ENCODE results near the gene RMND1.

RMND1 gene

GRCh38 chr6:151393410-151393809 lies 58.5 kb downstream of the RMND1 start:
- TF ChIP-seq SPI1 (IDR thresholded peaks at IDR 0.05; ENCODE audit: borderline replicate concordance, low read depth) (no peak), POLR2AphosphoS5 (IDR thresholded peaks at IDR 0.05; ENCODE audit: low read depth) (no peak), REST (IDR thresholded peaks at IDR 0.05; ENCODE audit: insufficient replicate concordance, low read depth) (no peak), GABPA (IDR thresholded peaks at IDR 0.05; ENCODE audit: low read depth) (no peak)
- H3K27ac ChIP-seq (replicated peaks), result no peak overlapping the region
- H3K27me3 ChIP-seq (ENCODE audit: insufficient read depth, poor library complexity, severe bottlenecking), result no peaks in the 10 kb centered on the region
- H3K4me3 ChIP-seq (replicated peaks; ENCODE audit: insufficient read depth, low read length), result no peak overlapping the region
- DNase-seq (ENCODE audit: low read depth in 1 of 2, low spot score in 1 of 2), result no peak

- no peak for TF ChIP-seq REST (IDR thresholded peaks at IDR 0.05; ENCODE audit: insufficient replicate concordance, low read depth)
- peak overlapping the region; percentile 93 for H3K27ac ChIP-seq (replicated peaks)
- H3K27me3 ChIP-seq (ENCODE audit: insufficient read depth, poor library complexity, severe bottlenecking), result no peaks in the 10 kb centered on the region
- peak overlapping the region; percentile 78 for H3K4me3 ChIP-seq (replicated peaks; ENCODE audit: insufficient read depth, low read length)
- no peak for DNase-seq (ENCODE audit: low read depth in 1 of 2, low spot score in 1 of 2)
These were observed 59.5 kb downstream of the RMND1 start for GRCh38 chr6:151392427-151392826.

- peak; percentile 34 to 64 for DNase-seq (ENCODE audit: low read depth in 1 of 2, low spot score in 1 of 2)
- Histone ChIP-seq H3K27me3 (ENCODE audit: insufficient read depth, poor library complexity, severe bottlenecking) (no peaks in the 10 kb centered on the region), H3K4me3 (replicated peaks; ENCODE audit: insufficient read depth, low read length) (peak within 1 kb of the TSS; percentile 78), H3K27ac (replicated peaks) (peak within 1 kb of the TSS; percentile 93)
- no peak; the same call in 1 of the 2 replicates for TF ChIP-seq POLR2AphosphoS5 (IDR thresholded peaks at IDR 0.05; ENCODE audit: low read depth)
- TF ChIP-seq CTCF (IDR thresholded peaks at IDR 0.05; ENCODE audit: insufficient read depth, low read length), result no peak
These were observed 60.2 kb downstream of the RMND1 start, which contains the start of gene ZBTB2 for GRCh38 chr6:151391471-151392413. TSS of gene ZBTB2 (minus strand) at chr6:151391559. CDS start at chr6:151373637, 17,922 bp downstream.

- H3K27me3 ChIP-seq (ENCODE audit: insufficient read depth, poor library complexity, severe bottlenecking), result no peaks in the 10 kb centered on the region
- DNase-seq (ENCODE audit: low read depth in 1 of 2, low spot score in 1 of 2), result peak in 1 of 2 experiments; percentile 64
- TF ChIP-seq POLR2AphosphoS5 (IDR thresholded peaks at IDR 0.05; ENCODE audit: low read depth), result no peak; the same call in none of the 2 replicates
- no peak for TF ChIP-seq REST (IDR thresholded peaks at IDR 0.05; ENCODE audit: insufficient replicate concordance, low read depth)
- no peak for TF ChIP-seq SPI1 (IDR thresholded peaks at IDR 0.05; ENCODE audit: borderline replicate concordance, low read depth)
- TF ChIP-seq CTCF (IDR thresholded peaks at IDR 0.05; ENCODE audit: insufficient read depth, low read length), result no peak
- TF ChIP-seq GABPA (IDR thresholded peaks at IDR 0.05; ENCODE audit: low read depth), result no peak
- peak overlapping the region; percentile 78 for H3K4me3 ChIP-seq (replicated peaks; ENCODE audit: insufficient read depth, low read length)
- H3K27ac ChIP-seq (replicated peaks), result peak overlapping the region; percentile 93
These were observed 61.0 kb downstream of the RMND1 start for GRCh38 chr6:151390851-151391470.
